ENCODE results near the gene TWSG1.

Gene TWSG1

DNA sequence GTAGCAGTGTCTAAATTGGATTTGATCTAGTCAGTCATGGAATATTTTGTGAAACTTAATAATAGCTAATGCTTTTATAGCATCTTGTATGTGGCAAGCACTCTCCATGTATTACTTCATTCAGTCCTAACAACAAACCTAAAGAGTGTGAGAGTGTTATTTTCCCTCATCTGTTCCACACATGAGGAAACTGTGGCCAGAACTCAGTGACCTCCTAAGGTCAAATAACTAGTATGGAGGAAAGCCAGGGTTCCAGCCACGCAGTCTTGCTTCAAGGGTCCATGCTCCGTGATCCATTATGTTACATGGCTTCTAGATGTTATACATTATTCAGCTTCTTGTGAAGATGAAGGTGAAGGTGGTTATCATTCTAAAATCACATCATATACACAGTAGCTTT is 45.5 kb downstream of the TWSG1 start:
- H3K36me3 ChIP-seq (ENCODE audit: control insufficient read depth in 1 of 2, insufficient read depth in 2 of 2, low read depth in 1 of 2, low read length in 2 of 2) = peaks cover 3 to 10% of the 10 kb centered on the region in 2 experiments
- no peak overlapping the region for H4K8ac ChIP-seq (ENCODE audit: low read length)
- no peak overlapping the region for H2BK15ac ChIP-seq (ENCODE audit: low read depth, poor library complexity, severe bottlenecking)
- no peak overlapping the region for H2BK12ac ChIP-seq (ENCODE audit: low read length in 2 of 2)
- no peak overlapping the region for H2BK5ac ChIP-seq (ENCODE audit: low read depth, low read length, poor library complexity, severe bottlenecking)
- no peak overlapping the region for H3K14ac ChIP-seq (ENCODE audit: low read length in 2 of 2)
- peaks cover 7% of the 10 kb centered on the region for H3K79me1 ChIP-seq (replicated peaks; ENCODE audit: low read length, poor library complexity, severe bottlenecking)
- no peak overlapping the region for H3K4me3 ChIP-seq (ENCODE audit: insufficient read depth in 1 of 2, low read depth in 1 of 2, low read length in 2 of 2)
- WGBS = 94% methylated on average over 2 of the region's 2 CpGs
- H4K91ac ChIP-seq (ENCODE audit: low read length) = no peak overlapping the region
- no peaks in the 10 kb centered on the region for H3K27me3 ChIP-seq (ENCODE audit: control insufficient read depth in 1 of 2, insufficient read depth in 1 of 2, low read length in 2 of 2)
- H3K27ac ChIP-seq (ENCODE audit: low read length, poor library complexity, severe bottlenecking) = no peak overlapping the region
- no peak overlapping the region for H3K4me2 ChIP-seq (ENCODE audit: low read length, poor library complexity, severe bottlenecking)
- no peak overlapping the region for H3K23ac ChIP-seq (ENCODE audit: low read length in 2 of 2)
- H3K4ac ChIP-seq (ENCODE audit: low read depth in 1 of 2, low read length in 2 of 2) = no peak overlapping the region
- no peak overlapping the region for H3K18ac ChIP-seq (ENCODE audit: low read depth in 1 of 2, low read length in 2 of 2)
- H3K4me1 ChIP-seq (ENCODE audit: control insufficient read depth, insufficient read depth, low read depth, low read length) = no peaks in the 10 kb centered on the region
- no peak overlapping the region for H2AK5ac ChIP-seq (ENCODE audit: low read length, severe bottlenecking)
- H2AFZ ChIP-seq (ENCODE audit: low read depth, low read length) = no peak overlapping the region
- DNase-seq = peak; percentile 68
- H3K9ac ChIP-seq (ENCODE audit: low read length) = peak overlapping the region; percentile 9
- H2BK120ac ChIP-seq (ENCODE audit: low read depth, low read length) = no peak overlapping the region
- H3K9me3 ChIP-seq (ENCODE audit: control insufficient read depth, low read length) = no peaks in the 10 kb centered on the region

DNA sequence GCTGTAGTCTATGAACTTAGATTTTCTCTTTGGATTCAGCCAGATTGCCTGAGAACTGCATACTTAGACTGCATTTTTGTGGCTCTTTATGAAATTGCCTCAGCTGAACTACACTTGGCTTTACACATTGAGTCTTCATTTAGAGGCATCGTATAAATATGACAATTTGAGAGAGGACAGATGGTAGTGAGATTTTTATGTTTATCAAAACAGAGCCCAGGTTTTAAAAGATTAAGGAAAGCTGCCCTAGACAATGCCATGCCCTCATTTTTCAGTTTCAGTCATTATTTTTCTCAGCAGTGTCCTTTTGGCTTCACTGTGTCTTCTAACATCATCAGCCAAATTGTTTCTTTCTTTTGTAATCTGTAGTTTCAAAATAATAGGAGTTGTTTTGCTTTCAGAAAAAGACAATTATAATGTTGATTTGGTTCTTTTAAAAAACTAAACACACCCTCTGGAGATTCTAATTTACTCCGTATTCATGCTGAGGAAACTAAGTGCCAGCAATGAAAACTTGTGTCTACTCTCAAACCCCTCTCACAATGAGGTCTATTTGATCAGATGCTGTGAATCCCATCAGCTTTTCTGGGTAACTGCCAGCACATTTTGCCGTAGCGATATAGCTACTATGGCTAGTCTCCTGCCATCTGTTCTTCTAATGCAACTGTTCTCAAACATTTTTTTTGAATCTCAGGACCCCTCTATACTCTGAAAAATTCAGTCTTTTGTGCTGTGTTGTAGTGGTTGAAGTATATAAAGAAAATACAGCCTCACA is 46.2 kb downstream of the TWSG1 start:
- H2BK5ac ChIP-seq (ENCODE audit: low read depth, low read length, poor library complexity, severe bottlenecking) = no peak overlapping the region
- H3K4ac ChIP-seq (ENCODE audit: low read depth in 1 of 2, low read length in 2 of 2) = no peak overlapping the region
- H3K23ac ChIP-seq (ENCODE audit: low read length in 2 of 2) = no peak overlapping the region
- H3K9me3 ChIP-seq (ENCODE audit: control insufficient read depth, low read length) = no peaks in the 10 kb centered on the region
- peak overlapping the region; percentile 9 for H3K9ac ChIP-seq (ENCODE audit: low read length)
- H2AFZ ChIP-seq (ENCODE audit: low read depth, low read length) = no peak overlapping the region
- no peak overlapping the region for H4K91ac ChIP-seq (ENCODE audit: low read length)
- WGBS = 77% methylated on average over 4 of the region's 4 CpGs
- H3K4me2 ChIP-seq (ENCODE audit: low read length, poor library complexity, severe bottlenecking) = no peak overlapping the region
- peak; percentile 81 for DNase-seq
- H3K36me3 ChIP-seq (ENCODE audit: control insufficient read depth in 1 of 2, insufficient read depth in 2 of 2, low read depth in 1 of 2, low read length in 2 of 2) = peaks cover 3 to 10% of the 10 kb centered on the region in 2 experiments
- no peak overlapping the region for H3K4me3 ChIP-seq (ENCODE audit: insufficient read depth in 1 of 2, low read depth in 1 of 2, low read length in 2 of 2)
- no peak overlapping the region for H2BK12ac ChIP-seq (ENCODE audit: low read length in 2 of 2)
- H3K79me1 ChIP-seq (replicated peaks; ENCODE audit: low read length, poor library complexity, severe bottlenecking) = peaks cover 8% of the 10 kb centered on the region
- H3K4me1 ChIP-seq (ENCODE audit: control insufficient read depth, insufficient read depth, low read depth, low read length) = no peaks in the 10 kb centered on the region
- no peak overlapping the region for H3K27ac ChIP-seq (ENCODE audit: low read length, poor library complexity, severe bottlenecking)
- H2AK5ac ChIP-seq (ENCODE audit: low read length, severe bottlenecking) = no peak overlapping the region
- H4K8ac ChIP-seq (ENCODE audit: low read length) = no peak overlapping the region
- H3K18ac ChIP-seq (ENCODE audit: low read depth in 1 of 2, low read length in 2 of 2) = no peak overlapping the region
- no peak overlapping the region for H2BK120ac ChIP-seq (ENCODE audit: low read depth, low read length)
- H3K27me3 ChIP-seq (ENCODE audit: control insufficient read depth in 1 of 2, insufficient read depth in 1 of 2, low read length in 2 of 2) = no peaks in the 10 kb centered on the region
- no peak overlapping the region for H3K14ac ChIP-seq (ENCODE audit: low read length in 2 of 2)
- H2BK15ac ChIP-seq (ENCODE audit: low read depth, poor library complexity, severe bottlenecking) = no peak overlapping the region

DNA sequence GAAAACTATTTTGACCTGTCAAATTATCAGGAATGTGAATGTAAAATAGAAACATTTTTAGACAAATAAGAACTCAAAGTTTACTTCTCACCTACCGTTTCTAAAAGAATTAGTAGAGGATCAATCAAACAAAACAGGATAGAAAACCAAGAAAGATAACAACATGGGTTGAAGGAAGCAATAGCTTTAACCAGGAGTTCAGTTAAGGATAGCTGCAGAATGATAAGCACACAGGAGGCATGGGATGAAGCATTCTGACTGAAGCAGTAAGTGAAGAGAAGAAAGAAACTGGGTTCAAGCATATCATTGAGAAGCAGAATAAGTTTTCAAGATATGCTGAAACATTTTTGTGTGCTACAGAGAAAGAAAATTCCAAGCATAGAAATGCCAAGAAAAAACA is 52.3 kb downstream of the TWSG1 start:
- H3K36me3 ChIP-seq (ENCODE audit: control insufficient read depth in 1 of 2, insufficient read depth in 2 of 2, low read depth in 1 of 2, low read length in 2 of 2) = peaks cover 3 to 28% of the 10 kb centered on the region in 2 experiments
- no peak for DNase-seq
- H3K4me1 ChIP-seq (ENCODE audit: control insufficient read depth, insufficient read depth, low read depth, low read length) = no peaks in the 10 kb centered on the region
- H4K8ac ChIP-seq (ENCODE audit: low read length) = no peak overlapping the region
- WGBS = no CpG with 5 or more reads among the region's 1 CpG
- H2BK120ac ChIP-seq (ENCODE audit: low read depth, low read length) = no peak overlapping the region
- no peak overlapping the region for H4K91ac ChIP-seq (ENCODE audit: low read length)
- no peaks in the 10 kb centered on the region for H3K27me3 ChIP-seq (ENCODE audit: control insufficient read depth in 1 of 2, insufficient read depth in 1 of 2, low read length in 2 of 2)
- no peak overlapping the region for H3K14ac ChIP-seq (ENCODE audit: low read length in 2 of 2)
- no peak overlapping the region for H3K23ac ChIP-seq (ENCODE audit: low read length in 2 of 2)
- H2AK5ac ChIP-seq (ENCODE audit: low read length, severe bottlenecking) = no peak overlapping the region
- H2AFZ ChIP-seq (ENCODE audit: low read depth, low read length) = no peak overlapping the region
- peaks cover 10% of the 10 kb centered on the region for H3K9me3 ChIP-seq (ENCODE audit: control insufficient read depth, low read length)
- H2BK5ac ChIP-seq (ENCODE audit: low read depth, low read length, poor library complexity, severe bottlenecking) = no peak overlapping the region
- no peak overlapping the region for H3K4me3 ChIP-seq (ENCODE audit: insufficient read depth in 1 of 2, low read depth in 1 of 2, low read length in 2 of 2)
- H2BK15ac ChIP-seq (ENCODE audit: low read depth, poor library complexity, severe bottlenecking) = no peak overlapping the region
- no peak overlapping the region for H3K9ac ChIP-seq (ENCODE audit: low read length)
- peaks cover 8% of the 10 kb centered on the region for H3K79me1 ChIP-seq (replicated peaks; ENCODE audit: low read length, poor library complexity, severe bottlenecking)
- no peak overlapping the region for H2BK12ac ChIP-seq (ENCODE audit: low read length in 2 of 2)
- H3K4ac ChIP-seq (ENCODE audit: low read depth in 1 of 2, low read length in 2 of 2) = no peak overlapping the region
- H3K4me2 ChIP-seq (ENCODE audit: low read length, poor library complexity, severe bottlenecking) = no peak overlapping the region
- H3K18ac ChIP-seq (ENCODE audit: low read depth in 1 of 2, low read length in 2 of 2) = no peak overlapping the region
- no peak overlapping the region for H3K27ac ChIP-seq (ENCODE audit: low read length, poor library complexity, severe bottlenecking)

DNA sequence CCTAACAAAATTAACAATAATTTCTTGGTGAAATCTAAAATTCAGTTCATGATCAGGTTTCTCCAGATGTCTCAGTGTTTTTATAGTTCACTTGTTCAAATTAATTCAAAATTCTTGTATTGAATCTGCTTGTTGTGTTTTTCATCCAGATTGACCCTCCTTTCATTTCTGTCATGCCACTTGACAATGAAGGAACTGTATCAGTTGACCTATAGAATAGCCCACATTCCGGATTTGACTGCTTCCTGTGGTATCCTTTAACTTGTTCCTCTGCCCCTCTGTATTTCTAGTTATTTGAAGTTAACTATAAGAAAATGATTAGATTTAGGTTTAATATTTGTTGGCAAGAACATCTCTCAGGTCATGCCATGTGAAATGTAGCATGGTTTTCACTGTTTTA is 53.3 kb downstream of the TWSG1 start:
- peaks cover 14% of the 10 kb centered on the region for H3K9me3 ChIP-seq (ENCODE audit: control insufficient read depth, low read length)
- peaks cover 3 to 31% of the 10 kb centered on the region in 2 experiments for H3K36me3 ChIP-seq (ENCODE audit: control insufficient read depth in 1 of 2, insufficient read depth in 2 of 2, low read depth in 1 of 2, low read length in 2 of 2)
- H2BK15ac ChIP-seq (ENCODE audit: low read depth, poor library complexity, severe bottlenecking) = no peak overlapping the region
- H3K4me1 ChIP-seq (ENCODE audit: control insufficient read depth, insufficient read depth, low read depth, low read length) = no peaks in the 10 kb centered on the region
- H2BK12ac ChIP-seq (ENCODE audit: low read length in 2 of 2) = no peak overlapping the region
- no peak overlapping the region for H3K18ac ChIP-seq (ENCODE audit: low read depth in 1 of 2, low read length in 2 of 2)
- H3K4me2 ChIP-seq (ENCODE audit: low read length, poor library complexity, severe bottlenecking) = no peak overlapping the region
- no peak overlapping the region for H3K9ac ChIP-seq (ENCODE audit: low read length)
- H4K91ac ChIP-seq (ENCODE audit: low read length) = no peak overlapping the region
- no peak overlapping the region for H2BK120ac ChIP-seq (ENCODE audit: low read depth, low read length)
- H3K27ac ChIP-seq (ENCODE audit: low read length, poor library complexity, severe bottlenecking) = no peak overlapping the region
- DNase-seq = no peak
- no peak overlapping the region for H2BK5ac ChIP-seq (ENCODE audit: low read depth, low read length, poor library complexity, severe bottlenecking)
- no peak overlapping the region for H3K23ac ChIP-seq (ENCODE audit: low read length in 2 of 2)
- H2AFZ ChIP-seq (ENCODE audit: low read depth, low read length) = no peak overlapping the region
- no peaks in the 10 kb centered on the region for H3K27me3 ChIP-seq (ENCODE audit: control insufficient read depth in 1 of 2, insufficient read depth in 1 of 2, low read length in 2 of 2)
- no CpG with 5 or more reads among the region's 1 CpG for WGBS
- H3K4me3 ChIP-seq (ENCODE audit: insufficient read depth in 1 of 2, low read depth in 1 of 2, low read length in 2 of 2) = no peak overlapping the region
- H3K4ac ChIP-seq (ENCODE audit: low read depth in 1 of 2, low read length in 2 of 2) = no peak overlapping the region
- peaks cover 9% of the 10 kb centered on the region for H3K79me1 ChIP-seq (replicated peaks; ENCODE audit: low read length, poor library complexity, severe bottlenecking)
- no peak overlapping the region for H4K8ac ChIP-seq (ENCODE audit: low read length)
- no peak overlapping the region for H2AK5ac ChIP-seq (ENCODE audit: low read length, severe bottlenecking)
- no peak overlapping the region for H3K14ac ChIP-seq (ENCODE audit: low read length in 2 of 2)
